Thyroid gland (tissue), 4 donors: ENCODE data around the gene RHOB. TPM values are rescaled to one million over a fixed set of nuclear protein-coding genes. Genes with fewer than 3 reads are reported as not detected.

ENCODE experiments used
- DNase-seq, 2 donors: peaks; one replicate each; pipeline ENCODE4 v3.0.0-alpha.2; 2019
- H3K27ac ChIP-seq, 3 donors: fragments of 200-600 bp; sonication (generic); 1 replicate in 2 of 3; 2 replicates in 1 of 3; pipeline ENCODE4 v1.5.1; 2016 to 2019; ENCODE audit warnings: mild to moderate bottlenecking in 1 of 3, moderate library complexity in 1 of 3
- H3K27me3 ChIP-seq: fragments of 200-600 bp; sonication (generic); one replicate; pipeline ENCODE4 v1.5.1; 2019
- H3K36me3 ChIP-seq, 2 donors: fragments of 200-600 bp; sonication (generic); one replicate each; pipeline ENCODE4 v1.5.1; 2016 to 2019
- H3K4me1 ChIP-seq, 2 donors: fragments of 200-600 bp; sonication (generic); one replicate each; pipeline ENCODE4 v1.5.1; 2017 to 2019
- H3K4me3 ChIP-seq, 3 donors: fragments of 200-600 bp; sonication (generic); replicated peaks in 1 of 3; 1 replicate in 2 of 3; 2 replicates in 1 of 3; pipeline ENCODE4 v1.5.1; 2016; ENCODE audit warnings: mild to moderate bottlenecking in 1 of 3
- H3K9me3 ChIP-seq: fragments of 200-600 bp; sonication (generic); one replicate; pipeline ENCODE4 v1.5.1; 2017
- CTCF ChIP-seq, 6 experiments: fragments of 200-600 bp in 3 of 6; fragments of 450-650 bp in 3 of 6; sonication (generic) in 3 of 6; IDR thresholded peaks; one replicate each; pipeline ENCODE4 v1.5.1; 2016 to 2019; ENCODE audit warnings: antibody characterized with exemption in 6 of 6, mild to moderate bottlenecking in 2 of 6, inconsistent platforms in 1 of 6, moderate library complexity in 1 of 6
- POLR2A ChIP-seq, 2 donors: fragments of 450-650 bp; IDR thresholded peaks; one replicate each; pipeline ENCODE4 v1.6.1; 2017; ENCODE audit warnings: antibody characterized with exemption in 2 of 2, mild to moderate bottlenecking in 2 of 2, moderate library complexity in 1 of 2
- WGBS, 2 donors: methylation state at CpG; one replicate each; pipeline ENCODE4 v1.1.5; 2017; 5-methylcytosine and 5-hydroxymethylcytosine counted together
- intact Hi-C: fragments of 100-400 bp; cut with DNase I; formaldehyde crosslinking; loops from one replicate; pipeline ENCODE4 v1.15.1; 2023
- total RNA-seq, 4 donors: library from RNA; depleted of rRNA; stranded (reverse); fragments of >200 nt; gene quantifications; one replicate each; pipeline ENCODE4 v1.2.3, GENCODE V29; 2016

RHOB gene
- total RNA-seq, 4 donors from 2014 or later: 238 to 381 (median 271) TPM

- intact Hi-C loops: loop anchor here (10.0 kb wide), 1 partner anchor 236 kb away; no protein-coding TSS in a partner anchor
- no peak for TF ChIP-seq CTCF (IDR thresholded peaks at IDR 0.05)
- no peak for TF ChIP-seq POLR2A (IDR thresholded peaks at IDR 0.05)
- Histone ChIP-seq H3K4me3 (no peak overlapping the region), H3K27ac (no peak overlapping the region), H3K36me3 (no peaks in the 10 kb centered on the region), H3K4me1 (no peaks in the 10 kb centered on the region), H3K9me3 (no peaks in the 10 kb centered on the region), H3K27me3 (no peaks in the 10 kb centered on the region)
- DNase-seq: no peak
Measured at GRCh38 chr2:20409039-20409438, 37.8 kb upstream of the RHOB start.

GRCh38 chr2:20410556-20411277 lies 36.2 kb upstream of the RHOB start:
- H3K4me3 ChIP-seq: no peak overlapping the region
- TF ChIP-seq POLR2A (IDR thresholded peaks at IDR 0.05) (no peak), CTCF (IDR thresholded peaks at IDR 0.05) (no peak)
- WGBS, 2 donors: 82 to 92% methylated on average over 5 of the region's 5 CpGs
- no peaks in the 10 kb centered on the region for H3K27me3 ChIP-seq
- intact Hi-C loops: no loop called here
- H3K27ac ChIP-seq: no peak overlapping the region
- no peak for DNase-seq
- H3K4me1 ChIP-seq: no peaks in the 10 kb centered on the region
- no peaks in the 10 kb centered on the region for H3K36me3 ChIP-seq
- no peaks in the 10 kb centered on the region for H3K9me3 ChIP-seq

GRCh38 chr2:20411361-20411894 lies 35.4 kb upstream of the RHOB start:
- peak; percentile 84 to 87 for DNase-seq
- 15 to 24% methylated on average over 3 of the region's 3 CpGs for WGBS, 2 donors
- Histone ChIP-seq H3K27me3 (no peaks in the 10 kb centered on the region), H3K4me3 (no peak overlapping the region), H3K9me3 (no peaks in the 10 kb centered on the region), H3K4me1 (no peaks in the 10 kb centered on the region), H3K36me3 (no peaks in the 10 kb centered on the region), H3K27ac (no peak overlapping the region)
- intact Hi-C loops: no loop called here
- no peak for TF ChIP-seq POLR2A (IDR thresholded peaks at IDR 0.05)
- TF ChIP-seq CTCF (IDR thresholded peaks at IDR 0.05): peak; percentile 47 to 82 (median 71)

GRCh38 chr2:20414806-20415205 lies 32.1 kb upstream of the RHOB start:
- no peak for DNase-seq
- H3K9me3 ChIP-seq: no peaks in the 10 kb centered on the region
- peaks cover 12 to 14% of the 10 kb centered on the region in 2 donors for H3K4me1 ChIP-seq
- no peaks in the 10 kb centered on the region for H3K36me3 ChIP-seq
- no peak overlapping the region for H3K4me3 ChIP-seq
- WGBS, 2 donors: 73 to 87% methylated on average over 3 of the region's 3 CpGs
- no peak overlapping the region for H3K27ac ChIP-seq
- TF ChIP-seq POLR2A (IDR thresholded peaks at IDR 0.05): no peak
- no peak for TF ChIP-seq CTCF (IDR thresholded peaks at IDR 0.05)
- no peaks in the 10 kb centered on the region for H3K27me3 ChIP-seq
- intact Hi-C loops: no loop called here

GRCh38 chr2:20415511-20415918 lies 31.4 kb upstream of the RHOB start:
- Histone ChIP-seq H3K4me1 (peaks cover 13 to 16% of the 10 kb centered on the region in 2 donors), H3K27me3 (no peaks in the 10 kb centered on the region), H3K4me3 (no peak overlapping the region), H3K36me3 (no peaks in the 10 kb centered on the region), H3K9me3 (no peaks in the 10 kb centered on the region), H3K27ac (no peak overlapping the region)
- TF ChIP-seq POLR2A (IDR thresholded peaks at IDR 0.05): no peak
- TF ChIP-seq CTCF (IDR thresholded peaks at IDR 0.05): no peak
- no peak for DNase-seq
- WGBS, 2 donors: 60 to 95% methylated on average over 1 to 2 of the region's 2 CpGs
- intact Hi-C loops: no loop called here
